Left hindlimb (tissue), 1 donor: ENCODE results near the gene ZNF593OS.
A peak's percentile ranks its signal among the peaks of the same experiment; 100 is the strongest.

ENCODE experiments used
- DNase-seq: peaks from one replicate; pipeline ENCODE4 v3.0.0-alpha.2; 2018

Gene ZNF593OS

DNA sequence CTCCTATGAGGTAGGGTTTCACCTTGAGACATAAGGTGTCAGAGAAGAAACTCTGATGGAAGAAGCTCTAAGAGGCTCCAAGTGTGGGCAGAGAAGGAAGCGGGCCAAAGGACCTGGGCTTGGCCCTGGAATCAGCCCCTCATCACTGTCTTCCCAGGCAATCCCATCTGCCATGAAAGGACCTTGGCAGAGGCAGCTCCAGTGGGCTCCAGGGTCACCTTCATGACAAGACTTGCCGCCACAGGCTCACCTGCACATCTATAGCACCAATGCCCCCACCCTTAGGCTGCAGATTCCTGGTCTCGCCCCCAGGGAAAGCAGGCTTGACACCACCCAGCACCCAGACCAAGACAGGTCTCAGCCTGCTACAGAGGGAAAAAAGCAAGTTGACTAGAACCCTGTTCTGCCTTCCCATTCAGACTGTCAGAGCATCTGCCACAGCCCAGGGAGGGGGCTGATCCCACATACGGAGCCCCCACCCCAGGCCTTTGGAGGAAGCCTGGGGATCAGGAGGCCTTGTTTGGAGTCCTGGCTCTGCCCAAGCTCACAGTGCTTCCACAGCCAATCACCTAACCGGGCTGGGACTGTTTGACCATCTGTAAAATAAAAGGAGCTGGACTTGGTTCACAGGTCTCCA is 13.2 kb downstream of the ZNF593OS start:
- no peak for DNase-seq

DNA sequence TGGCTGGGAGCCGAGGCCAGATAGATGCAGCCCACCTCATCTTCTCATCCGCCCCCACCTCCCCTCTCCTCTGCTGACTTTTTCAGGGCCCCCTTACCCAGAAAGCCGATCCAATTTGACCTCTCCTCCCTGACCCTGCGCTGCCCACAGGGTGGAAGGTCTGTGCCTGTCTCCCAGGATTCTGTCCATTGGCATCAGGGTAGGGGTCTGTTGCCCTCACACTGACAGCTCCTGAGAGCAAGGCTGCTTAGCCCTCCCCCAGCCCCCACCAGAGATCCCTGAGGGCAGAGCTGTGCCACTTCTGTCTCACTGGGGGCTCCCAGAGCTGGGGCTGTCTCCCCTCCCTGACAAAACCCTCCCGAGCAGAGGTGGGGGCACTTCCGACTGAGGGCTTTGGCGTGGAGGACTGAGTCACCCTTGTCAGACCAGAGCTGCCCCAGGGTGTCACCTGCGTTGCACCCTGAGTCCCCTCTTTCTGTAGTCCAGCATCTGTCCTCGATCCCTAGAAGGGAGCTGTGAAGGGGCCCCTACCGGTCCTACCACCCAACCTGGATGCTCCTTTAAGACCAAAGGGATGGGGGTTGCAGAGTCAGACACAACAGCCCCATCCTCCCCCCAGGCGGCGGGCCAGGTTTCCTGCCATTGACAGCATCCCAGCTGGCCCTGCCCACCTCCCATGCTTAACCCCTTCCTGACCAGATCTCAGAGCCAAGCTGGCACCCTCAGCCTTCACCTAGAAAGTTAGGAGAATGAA is 15.2 kb downstream of the ZNF593OS start:
- DNase-seq = no peak

DNA sequence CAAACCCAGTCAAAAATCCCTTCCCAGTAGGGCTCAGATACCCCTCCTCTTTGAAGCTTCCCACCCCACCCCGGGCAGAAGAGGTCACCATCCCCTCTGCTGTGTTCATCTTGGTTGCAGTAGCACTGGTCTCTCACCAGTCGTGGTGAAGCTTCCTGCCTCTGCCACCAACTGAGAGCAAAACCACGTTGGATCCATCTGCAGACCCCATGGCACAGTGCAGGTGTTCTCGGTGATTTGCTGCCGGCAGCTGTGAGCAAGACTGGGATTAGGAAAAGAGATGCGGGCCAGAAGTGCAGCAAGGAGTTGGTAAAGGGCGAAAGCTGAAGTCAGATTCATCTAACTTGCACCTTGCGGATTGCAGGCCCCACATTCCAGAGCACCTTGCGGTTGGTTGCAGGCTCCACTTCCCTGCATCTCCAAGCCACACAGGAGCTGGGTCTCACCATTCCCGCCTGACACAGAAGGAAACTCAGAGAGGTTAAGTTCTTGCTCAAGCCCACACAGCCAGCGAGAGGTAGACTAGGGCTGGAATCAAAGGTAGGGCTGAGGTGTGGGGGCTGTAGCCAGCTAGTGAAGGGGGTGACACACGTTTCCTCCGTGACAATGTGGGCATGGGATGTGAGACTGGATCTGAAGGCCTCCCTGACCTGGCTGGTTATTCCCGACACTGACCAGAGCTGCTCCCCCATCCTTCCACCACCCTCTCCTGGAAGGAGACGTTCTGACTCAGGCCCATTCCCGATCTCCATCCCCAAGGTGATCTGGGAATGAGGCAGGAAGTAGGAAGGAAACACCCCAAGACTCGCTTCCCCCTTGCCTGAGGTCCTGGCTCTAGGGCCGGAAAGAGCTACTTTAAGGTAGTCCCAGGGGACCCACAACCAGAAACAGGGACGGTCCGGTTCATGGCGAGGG is 16.0 kb downstream of the ZNF593OS start:
- no peak for DNase-seq

DNA sequence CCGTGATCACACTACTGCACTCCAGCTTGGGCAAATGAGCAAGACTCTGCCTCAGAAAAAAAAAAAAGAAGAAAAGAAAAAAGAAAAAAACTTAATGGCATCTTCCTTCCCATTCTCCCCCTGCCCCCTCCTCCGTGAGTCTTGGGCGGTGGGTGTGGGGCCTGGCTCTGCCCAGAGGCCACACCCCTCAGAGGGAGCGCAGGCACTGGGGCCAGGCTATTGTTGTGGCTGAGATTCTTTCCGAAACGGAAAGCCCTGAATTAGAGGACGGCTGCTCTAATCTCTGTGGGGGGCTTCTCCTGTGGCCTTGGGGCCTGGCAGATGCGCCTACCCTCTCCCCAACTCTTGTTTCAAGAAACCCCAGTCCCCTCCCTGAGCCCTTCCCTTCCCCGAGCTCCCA is 16.9 kb downstream of the ZNF593OS start:
- no peak for DNase-seq

DNA sequence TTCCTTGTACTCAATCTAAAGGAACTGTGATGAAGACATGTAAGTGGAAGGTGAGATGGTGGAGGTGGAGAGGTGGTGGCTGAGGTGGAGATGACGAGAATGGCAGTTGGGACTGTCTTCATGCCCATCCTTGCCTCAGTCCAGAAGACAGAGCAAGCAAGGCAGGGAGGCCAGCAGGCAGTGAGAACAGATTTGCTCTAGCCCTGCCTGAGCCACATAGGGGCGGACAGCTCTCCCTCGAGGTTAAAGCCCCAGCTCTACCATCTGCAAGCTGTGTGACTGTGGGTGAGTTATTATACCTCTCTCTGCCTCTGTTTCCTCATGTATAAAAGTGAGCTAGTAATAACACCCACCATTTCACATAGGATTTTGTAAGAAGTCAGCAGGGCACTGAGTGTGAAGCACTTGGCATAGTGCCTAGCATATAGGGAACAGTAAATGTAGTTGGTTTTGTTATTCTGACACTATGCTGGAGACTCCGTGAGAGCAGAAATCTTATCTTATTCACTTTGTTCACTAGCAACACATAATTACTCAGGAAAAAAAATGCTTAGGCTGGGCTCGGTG is 17.6 kb downstream of the ZNF593OS start:
- no peak for DNase-seq

DNA sequence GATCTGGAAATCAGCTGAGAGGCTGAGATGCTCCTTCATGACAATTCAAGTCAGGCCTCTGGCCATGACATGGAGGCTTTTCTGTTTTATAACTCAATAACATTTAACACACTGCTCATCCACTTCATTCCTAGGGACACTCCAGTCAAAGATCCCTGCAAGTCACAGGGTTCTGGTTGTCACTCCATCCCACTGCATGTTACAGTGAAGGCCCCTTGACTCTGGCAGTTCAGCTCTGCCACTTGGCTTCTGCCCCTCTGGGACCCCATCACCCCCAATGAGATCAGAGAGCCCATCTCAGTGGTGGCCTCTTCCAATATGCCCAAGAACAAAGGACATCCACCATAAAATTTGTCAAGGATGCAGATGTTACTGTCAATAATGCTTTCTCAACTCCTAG is 22.7 kb downstream of the ZNF593OS start:
- DNase-seq = no peak

DNA sequence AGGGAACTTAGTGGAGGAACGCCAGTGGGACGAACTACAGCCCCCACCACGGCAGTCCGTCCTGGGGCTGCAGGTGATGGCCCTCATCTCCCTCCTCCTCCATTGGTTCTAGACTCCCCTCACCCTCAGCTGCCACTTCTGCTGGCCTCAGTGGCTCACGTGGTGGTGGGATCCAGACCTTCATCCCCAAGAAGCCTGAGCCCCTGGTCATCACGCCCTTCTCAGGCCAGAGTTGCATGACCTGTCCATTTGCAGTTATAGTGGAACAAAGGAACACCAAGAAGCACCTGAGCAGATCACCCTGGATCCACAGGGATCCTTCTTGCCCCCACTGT is 25.7 kb downstream of the ZNF593OS start:
- DNase-seq = no peak

DNA sequence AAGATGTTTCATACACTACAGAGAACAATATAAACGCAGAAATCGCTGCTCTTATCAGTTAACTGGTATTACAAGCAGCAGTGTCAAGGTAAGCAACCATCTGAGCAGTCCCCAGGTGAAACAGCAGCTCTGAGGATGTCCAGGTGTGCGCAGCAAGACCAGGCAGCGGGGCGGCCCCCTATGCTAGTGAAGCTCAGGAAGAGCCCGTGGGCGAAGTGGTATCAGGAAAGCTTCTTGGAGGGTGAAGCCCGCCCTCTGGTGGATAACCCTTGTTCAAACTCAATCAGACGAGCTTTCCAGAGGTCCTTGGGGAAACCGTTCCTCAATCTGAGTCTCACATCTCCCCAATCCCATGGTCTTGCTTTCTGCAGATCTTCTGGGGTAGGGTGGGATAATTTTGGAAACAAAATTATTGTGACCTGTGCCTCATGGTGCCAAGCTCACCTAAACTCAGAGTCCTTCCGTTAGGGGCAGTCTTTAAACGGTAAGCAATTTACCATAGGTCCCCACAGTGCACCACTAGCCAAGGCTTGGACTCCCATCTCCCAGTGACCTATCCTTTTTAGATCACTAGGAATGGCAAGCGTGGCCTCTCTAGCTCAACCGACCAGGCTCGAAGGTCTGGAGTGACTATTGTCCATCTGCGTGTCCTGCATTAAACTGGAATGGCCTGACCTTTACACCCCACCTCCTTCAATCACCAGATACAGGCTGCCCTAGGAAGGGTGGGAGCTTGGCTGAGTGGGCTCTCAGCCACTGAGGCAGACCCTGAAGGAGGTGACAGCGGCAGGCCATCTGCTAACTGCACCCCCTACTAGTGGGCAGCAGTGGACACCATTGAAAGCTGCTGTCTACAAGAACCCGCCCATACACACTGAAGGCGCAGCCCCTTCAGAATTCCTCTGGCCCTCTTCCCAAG is 26.3 kb downstream of the ZNF593OS start:
- DNase-seq = peak; percentile 77

DNA sequence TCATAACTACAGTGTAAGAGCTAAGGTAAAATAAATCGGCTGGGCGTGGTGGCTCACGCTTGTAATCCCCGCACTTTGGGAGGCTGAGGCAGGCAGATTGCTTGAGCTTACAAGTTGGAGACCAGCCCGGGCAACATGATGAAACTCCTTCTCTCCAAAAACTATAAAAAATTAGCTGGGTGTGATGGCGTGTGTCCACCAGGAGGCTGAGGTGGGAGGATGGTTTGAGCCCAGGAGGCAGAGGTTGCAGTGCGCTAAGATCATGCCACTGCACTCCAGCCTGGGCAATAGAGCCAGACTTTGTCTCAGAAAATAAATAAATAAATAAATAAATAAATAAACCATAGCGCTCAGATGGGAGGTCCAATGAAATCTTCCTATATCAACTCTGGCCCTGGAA is 29.5 kb downstream of the ZNF593OS start:
- DNase-seq = no peak

DNA sequence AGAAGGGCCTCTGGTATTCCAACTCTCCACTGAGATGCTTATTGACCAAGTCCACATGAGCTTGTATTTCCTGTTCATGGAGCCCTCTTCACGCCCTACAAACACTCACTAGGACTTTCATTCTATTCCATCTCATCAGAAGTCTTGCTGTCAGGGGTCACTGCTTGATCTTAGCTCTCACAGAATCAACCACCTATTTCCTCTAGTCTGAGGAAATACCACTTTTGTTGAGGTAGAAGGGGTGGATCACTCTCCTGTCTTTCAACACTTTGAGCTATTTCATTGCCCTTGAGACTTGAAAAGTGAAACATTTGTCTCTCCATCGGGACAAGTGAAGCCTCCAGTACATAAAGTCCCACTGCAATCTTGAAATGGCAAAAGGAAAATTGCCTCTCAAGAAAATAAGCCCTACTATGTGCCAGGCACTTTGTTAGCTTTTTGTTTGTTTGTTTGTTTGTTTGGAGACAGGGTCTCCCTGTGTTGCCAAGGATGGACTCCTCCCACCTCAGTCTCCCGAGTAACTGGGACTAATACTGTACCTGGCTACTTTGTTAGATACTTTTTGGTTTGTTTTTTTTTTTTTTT is 32.6 kb downstream of the ZNF593OS start:
- DNase-seq = no peak

DNA sequence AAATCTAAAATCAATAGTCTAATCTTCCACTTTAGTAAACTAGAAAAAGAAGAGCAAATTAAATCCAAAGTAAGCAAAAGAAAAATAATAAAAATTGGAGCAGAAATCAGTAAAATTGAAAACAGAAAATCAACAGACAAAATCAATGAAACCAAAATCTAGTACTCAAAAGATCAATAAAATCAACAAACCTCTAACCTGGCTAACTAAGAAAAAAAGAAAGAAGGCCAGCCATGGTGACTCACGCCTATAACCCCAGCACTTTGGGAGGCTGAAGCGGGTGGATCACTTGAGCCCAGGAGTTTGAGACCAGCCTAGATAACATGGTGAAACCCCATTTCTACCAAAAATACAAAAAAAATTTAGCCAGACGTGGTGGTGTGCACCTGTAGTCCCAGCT is 37.2 kb downstream of the ZNF593OS start:
- no peak for DNase-seq

DNA sequence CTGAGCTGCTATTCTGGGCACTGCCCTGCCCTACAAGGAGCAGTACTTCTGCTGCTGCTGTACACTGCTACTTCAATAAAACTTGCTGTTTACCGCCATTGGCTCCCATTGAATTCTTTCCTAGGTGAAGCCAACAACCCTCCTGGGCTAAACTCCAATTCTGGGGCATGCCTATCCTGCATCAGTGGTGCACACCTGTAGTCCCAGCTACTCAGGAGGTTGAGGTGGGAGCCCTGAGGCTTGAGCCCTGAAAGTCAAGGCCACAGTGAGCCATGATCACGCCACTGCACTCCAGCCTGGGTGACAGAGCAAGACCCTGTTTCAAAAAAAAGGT is 38.8 kb downstream of the ZNF593OS start:
- no peak for DNase-seq

DNA sequence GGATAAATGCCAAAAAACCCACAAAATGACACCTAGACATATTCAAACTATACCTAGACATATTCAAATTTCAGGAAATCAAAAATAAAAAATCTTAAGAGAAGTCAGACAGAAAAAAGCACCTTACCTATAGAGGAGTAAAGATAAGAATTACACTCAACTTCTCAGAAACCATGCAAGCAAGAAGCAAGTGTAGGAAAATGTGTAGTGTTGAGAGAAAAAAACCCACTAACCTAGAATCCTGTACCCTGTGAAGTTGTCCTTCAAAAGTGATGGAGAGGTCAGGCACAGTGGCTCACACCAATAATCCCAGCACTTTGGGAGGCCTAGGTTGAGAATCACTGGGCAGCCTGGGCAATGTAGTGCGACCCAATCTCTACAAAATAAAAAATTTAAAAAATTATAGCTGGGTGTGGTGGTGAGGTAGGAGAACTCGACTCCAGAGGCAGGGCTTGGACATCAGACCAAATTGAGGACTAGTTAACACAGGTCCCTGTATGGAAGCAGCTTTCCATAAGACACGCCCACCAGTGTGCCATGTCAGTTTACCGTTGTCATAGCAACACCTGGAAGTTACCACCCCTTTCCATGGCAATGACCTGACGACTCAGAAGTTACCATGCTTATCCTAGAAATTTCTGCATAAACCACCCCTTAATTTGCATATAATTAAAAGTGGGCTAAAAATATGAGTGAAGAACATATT is 39.4 kb downstream of the ZNF593OS start:
- DNase-seq = no peak

DNA sequence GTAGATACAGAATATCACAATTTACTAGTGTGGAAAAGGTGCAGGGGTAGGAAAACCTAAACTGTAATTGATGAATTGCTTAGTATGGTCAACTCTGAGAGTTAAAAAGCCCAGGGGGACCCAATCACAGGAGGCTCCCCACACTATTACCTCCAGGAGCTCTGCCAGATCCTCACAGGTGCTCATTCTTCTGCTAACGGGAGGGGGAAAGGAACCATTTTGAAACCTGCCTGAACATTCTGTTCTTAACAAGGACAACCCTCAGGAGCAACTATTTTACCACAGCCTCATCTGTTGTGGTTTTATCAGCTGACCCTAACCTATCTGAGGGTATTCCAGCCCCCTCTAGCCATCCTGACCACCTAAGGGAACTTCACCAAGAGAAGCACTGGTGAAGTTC is 40.9 kb downstream of the ZNF593OS start:
- no peak for DNase-seq

DNA sequence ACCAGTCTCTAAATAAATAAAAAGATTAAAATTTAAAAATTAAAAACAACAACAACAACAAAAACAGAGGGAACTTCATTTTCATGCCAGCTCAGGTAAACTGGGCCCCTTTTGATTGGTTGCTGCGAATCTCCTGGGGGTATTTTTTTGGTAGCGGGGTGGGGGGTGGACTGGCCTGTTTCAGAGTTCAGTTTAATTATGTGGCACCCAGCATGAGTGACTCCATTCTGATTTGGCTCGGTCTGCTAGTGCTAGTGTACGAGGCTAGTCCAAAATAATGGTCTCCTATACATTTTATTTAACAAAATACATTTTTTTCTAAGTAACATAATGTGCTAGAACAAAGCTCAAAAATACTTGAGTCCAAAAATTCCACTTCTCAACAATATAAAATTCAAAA is 41.9 kb downstream of the ZNF593OS start:
- no peak for DNase-seq

DNA sequence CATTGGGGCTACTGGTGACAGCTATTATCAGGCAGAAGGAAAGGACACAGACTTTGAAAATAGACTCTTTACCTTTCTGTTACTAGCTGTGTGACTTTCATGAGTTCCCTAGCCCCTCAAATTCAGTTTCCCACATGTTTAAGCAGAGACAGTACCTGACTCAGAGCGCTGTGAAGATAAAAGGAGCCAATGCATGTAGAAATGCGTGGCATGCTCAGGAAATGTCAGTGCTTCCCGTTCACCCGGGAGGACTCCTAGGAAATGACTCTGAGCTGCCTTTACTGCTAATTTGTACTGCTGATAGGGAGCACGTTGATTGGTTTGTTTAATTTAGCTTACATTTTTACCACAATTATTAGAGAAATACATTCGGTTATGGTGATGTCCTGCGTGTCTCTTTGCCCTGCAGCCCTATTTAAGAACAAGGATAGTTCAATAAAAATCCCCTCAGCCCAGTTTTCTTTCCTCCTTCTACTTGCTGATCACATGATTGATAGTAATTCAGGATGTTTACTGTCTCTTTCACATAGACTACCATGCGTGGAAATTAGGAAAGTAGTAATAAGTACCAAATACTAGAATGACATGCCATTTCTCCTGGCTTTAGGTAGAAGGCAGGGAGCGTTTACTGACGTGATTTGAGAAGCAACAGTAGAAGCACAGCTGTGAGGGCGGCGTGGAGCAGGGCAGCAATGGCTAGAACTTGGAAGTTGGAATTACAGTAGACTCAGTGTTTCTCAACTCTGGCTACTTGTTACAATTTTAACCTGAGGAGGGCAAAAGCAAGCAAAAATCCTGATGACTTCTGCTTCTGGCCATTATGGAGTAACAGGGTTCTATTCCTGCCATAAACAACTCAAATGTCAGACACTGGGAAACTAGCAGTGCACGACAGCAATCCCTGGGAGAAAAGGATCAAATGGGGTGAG is 44.1 kb downstream of the ZNF593OS start:
- no peak for DNase-seq

DNA sequence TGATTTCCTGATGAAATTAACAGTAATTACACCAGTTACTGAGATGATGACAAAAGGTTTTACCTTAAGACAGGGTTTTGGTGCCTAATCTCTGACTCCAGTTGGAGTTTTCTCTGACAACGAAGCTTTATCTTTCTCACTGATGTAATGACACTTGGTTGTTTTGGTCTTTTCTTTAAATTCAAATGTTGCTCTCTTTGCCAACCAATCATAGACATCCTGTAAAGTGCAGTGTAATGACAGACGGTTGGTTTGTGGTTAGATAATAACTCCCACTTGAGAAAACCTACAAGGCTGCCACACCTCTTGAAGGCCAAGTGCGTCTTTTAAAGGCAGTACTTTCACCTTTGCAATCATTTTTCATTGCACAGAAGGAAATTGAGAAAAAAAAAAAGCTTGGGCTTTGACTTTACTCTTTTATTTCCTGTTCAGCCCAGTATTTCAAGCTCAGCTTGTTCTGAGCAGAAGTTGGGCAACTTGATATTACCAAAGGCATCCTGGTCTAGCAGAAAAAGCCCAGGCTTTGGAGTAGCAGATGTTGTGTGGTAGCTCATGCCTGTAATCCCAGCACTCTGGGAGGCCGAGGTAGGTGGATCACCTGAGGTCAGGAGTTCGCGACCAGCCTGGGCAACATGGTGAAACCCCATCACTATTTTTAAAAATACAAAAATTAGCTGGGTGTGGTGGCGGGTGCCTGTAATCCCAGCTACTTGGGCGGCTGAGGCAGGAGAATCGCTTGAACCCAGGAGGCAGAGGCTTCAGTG is 45.1 kb downstream of the ZNF593OS start:
- no peak for DNase-seq

DNA sequence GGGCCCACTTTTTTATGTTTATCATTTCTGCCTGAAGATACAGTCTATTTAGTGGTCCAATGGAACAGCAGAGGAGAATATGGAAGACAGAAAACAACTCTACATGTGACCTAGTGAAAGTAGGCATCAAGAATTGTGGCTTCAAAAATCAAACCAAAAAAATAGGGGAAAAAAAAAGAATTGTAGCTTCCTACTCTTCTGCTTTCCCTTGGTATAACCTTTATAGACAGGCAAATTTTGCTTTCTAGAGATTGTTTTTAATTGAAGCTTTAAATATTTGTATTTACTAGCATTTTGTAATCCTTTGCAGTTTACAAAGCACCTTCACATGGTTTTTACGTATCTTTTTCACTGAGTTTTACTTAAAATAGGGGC is 45.7 kb downstream of the ZNF593OS start:
- DNase-seq = no peak

DNA sequence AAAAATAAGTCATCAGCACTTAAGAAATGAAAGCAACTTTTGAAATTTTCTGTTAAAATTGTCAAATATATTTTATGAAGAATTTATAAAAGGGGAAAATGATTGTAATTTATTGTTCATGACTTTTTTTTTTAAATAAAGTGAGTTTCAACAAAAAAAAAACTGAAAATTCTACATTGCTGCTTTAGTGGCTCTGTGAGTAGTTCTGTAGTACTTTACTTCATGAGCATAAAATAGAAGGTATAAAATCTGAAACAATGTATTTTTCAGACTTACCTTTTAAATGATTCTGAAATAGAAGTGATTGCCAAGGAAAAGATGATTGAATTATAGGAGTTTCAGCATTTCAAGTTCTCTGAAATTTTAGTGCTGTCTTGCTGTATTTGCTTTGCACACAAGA is 46.2 kb downstream of the ZNF593OS start:
- DNase-seq = no peak
